ENCODE data around the gene METTL21C.

GRCh38 chr13:102683637-102684036 lies 11.2 kb downstream of the METTL21C start:
- TF ChIP-seq POLR2A (IDR thresholded peaks at IDR 0.05) (no peak), POLR2AphosphoS5 (IDR thresholded peaks at IDR 0.05) (no peak)
